Colon (tissue), 2 donors: Measurements from ENCODE around the gene PRB4.
"Not testable (repeated sequence)": the region's sequence is repeated elsewhere in the genome, so short reads cannot be mapped to it uniquely, and the experiment has no call there.

Experiments used
- FAIRE-seq: peaks from 2 replicates; lab custom pipeline; 2012; peaks lifted over from hg19 to GRCh38; lab: Jason Lieb, UNC
- donor health status: control.
- donor health status: control.

Gene PRB4

DNA sequence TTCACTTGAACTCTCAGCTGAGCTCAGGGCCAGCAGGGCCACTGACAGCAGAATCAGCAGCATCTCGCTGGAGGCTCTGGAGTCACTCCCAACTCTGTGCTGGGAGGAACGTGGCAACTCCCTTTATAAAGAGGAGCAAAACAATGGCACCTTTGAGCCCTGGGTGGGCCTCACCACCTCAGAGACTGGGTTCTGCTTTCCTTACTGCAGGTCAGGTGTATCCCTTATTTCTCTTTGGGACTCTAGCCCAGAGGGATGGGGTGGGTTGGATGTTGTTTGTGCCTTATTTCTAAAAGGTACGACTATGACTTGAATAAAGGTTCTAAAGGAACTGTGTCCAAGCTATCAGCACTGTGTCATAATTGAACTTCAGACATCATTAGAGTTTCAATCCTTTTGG, at the start of gene PRB4:
Gene PRB4, minus strand, starts transcription at position 101 of the 400 bp plus-strand sequence. Its CDS starts 38 bp downstream, at position 63.
- FAIRE-seq, result no peak

DNA sequence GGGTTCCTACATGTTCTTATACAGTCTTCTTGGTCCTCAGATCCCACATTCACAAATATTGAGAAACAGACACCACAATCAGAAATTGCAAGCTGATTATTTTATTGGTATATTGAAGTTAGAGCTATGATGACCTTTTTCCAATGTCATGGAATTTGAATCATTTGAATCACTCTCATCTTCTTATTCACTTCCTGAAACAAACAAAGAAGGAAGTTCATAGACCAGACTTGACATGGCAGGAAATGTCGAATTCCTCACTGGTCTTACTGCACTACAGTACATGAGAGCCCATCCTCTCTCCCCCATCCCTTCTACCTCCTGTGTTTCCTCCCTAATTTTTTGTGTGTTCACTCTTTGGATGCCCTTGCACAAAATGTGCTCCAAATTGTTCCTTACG, 41.5 kb upstream of the PRB4 start:
- FAIRE-seq, result not testable (repeated sequence)

DNA sequence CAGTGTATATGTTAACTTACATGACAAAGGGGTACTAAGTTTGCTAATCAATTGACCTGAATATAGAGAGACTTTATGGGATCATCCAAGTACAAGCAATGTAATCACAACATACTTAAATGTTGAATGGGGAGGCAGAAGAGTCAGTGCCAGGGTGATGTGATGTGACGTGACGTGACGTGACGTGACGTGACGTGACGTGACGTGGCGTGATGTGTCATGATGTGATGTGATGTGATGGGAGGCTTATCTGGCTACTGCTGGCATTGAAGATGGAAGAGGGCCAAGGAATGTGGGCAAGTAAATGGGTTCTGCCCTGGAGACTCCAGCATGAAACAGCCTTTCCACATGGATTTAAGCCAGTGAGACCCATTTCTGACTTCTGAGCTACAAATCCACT, 38.2 kb upstream of the PRB4 start:
- no peak for FAIRE-seq

DNA sequence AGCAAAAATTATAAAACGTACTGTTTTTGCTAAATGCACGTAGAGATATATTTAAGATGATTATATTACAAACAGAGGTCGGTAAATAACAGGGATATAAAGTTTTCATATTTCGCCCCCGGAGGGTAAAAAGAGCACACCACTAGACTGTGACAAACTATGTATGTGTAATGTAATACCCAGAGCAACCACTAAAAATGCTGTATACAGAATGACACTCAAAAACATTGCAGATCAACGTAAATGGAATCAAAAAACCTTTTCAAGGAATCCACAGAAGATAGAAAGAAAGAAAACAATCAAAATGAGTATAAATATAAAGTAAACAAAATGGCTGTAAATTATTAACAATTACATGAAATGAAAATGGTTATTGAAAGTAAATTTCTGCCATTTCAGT, 37.6 kb upstream of the PRB4 start:
- FAIRE-seq, result no peak

DNA sequence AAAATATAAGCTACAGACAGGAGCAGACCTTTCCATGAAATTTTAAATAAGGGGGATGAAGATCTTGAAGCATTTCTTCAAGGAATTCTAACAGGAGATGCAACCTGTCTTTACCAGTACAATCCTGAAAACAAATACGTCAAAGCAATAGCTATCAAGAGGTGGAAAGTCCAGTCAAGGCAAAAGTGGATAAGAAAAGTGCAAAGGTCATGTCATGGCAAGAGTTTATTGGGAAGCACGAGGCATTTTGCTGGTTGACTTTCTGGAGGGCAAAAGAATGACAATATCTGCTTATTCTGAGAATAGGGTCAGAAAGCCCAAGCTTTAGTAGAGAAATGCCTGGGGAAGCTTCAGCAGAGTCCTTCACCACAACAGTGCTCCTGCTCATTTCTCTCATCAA, 34.3 kb upstream of the PRB4 start:
- no peak for FAIRE-seq

DNA sequence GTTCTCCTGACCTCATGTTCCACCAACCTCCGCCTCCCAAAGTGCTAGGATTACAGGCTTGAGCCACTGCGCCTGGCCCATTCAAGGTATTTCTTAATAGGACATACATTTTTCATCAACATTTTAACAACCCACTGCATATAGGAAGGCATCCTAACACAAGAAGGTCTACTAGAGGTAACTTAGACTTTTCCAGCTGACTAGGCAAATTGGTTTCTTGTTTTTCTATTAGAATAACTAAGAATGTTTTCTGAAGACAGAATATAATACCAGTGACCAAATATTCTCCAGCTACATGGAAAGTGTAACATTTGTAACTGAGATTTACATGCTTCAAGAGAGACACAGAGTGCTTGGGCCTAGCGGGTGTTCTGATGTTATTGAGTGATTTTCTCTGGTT, 14.2 kb upstream of the PRB4 start:
- no peak for FAIRE-seq

DNA sequence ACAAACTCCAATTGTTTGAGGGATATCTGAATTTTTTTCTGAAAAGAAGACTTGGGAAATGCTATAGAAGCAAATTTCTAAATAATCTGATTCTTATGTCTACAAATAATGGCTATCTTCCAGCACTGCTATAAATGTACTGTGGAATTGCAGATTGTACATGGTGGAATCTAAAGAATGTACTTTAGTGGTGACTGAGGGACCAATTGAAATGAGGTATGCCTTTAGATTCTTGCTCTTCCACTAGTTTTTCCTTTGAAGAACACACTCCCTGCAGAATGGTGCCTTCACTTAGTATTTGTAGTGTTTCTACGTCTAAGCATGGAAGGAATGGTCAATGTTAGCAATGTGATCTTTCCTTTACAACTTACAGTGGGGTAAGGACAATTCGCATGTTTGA, 11.7 kb upstream of the PRB4 start:
- FAIRE-seq, result no peak

DNA sequence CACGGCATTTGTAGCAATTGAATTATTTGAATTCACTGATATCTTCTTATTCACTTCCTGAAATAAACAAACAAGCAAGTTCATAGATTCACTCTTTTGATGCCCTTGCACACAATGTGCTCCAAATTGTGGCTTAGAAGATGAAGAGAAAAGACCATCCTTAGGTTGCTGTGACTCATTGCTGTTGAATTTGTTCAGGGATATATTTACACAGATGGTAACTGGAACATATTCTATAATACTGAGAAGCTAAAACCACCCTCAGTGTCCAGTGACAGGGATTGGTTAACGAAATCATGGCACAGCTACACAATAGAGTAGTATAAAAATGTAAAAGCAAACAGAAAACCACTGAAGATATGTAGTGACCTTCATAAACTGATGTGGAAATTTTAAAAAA, 3.1 kb downstream of the PRB4 start:
- no peak for FAIRE-seq

DNA sequence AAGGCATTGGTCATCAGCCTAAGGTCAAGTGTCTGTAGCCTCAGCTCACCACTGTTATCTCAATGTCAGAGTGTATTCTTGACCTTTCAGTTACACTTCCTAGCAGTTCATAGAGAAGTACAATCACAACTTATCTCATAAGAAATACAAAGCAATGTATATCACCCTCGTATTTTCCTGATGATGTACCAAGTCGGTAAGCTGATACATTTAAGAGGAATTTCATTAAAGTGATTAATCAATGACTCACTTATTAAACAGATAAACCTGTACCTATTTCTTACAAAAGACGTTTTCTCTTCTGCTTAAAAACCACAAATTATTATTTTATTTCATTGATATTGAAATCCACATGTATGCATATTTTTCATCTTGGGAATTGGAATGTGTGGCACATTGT, 36.8 kb downstream of the PRB4 start:
- FAIRE-seq, result no peak

DNA sequence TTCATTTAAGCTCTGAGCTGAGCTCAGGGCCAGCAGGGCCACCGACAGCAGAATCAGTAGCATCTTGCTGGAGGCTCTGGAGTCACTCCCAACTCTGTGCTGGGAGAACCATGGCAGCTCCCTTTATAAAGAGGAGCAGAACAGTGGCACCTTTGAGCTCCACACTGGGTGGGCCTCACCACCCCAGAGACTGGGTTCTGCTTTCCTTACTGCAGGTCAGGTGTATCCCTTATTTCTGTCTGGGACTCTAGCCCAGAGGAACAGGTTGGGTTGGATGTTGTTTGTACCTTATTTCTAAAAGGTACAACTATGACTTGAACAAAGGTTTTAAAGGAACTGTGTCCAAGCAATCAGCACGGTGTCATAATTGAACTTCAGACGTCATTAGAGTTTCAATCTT, 40.6 kb downstream of the PRB4 start, which contains the start of gene PRB3:
Gene PRB3, minus strand, starts transcription at position 101 of the 400 bp plus-strand sequence. Its CDS starts 38 bp downstream, at position 63.
- no peak for FAIRE-seq

DNA sequence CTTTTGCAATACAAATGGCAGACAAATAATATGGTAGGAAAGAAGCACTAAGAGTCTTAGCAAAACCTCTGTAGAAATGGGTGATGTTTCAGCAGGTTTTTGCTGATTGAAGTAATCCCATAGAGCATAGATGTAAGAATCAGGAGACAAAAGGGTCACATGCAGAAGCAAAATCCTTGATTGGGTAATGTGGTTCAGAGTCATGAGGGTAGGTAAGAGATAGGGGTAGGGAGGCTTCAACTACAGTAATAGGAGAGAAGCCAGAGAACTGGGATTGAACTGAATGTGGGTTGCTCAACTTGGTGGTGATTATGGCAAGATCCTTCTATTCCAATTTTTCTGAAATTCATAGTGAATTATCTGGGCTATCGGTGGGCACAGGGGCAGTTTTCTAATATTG, 45.7 kb downstream of the PRB4 start:
- FAIRE-seq, result no peak
